Ovary (tissue), 9 donors: ENCODE measurements around the gene NMU. TPM values are rescaled to one million over a fixed set of nuclear protein-coding genes. Genes with fewer than 3 reads are reported as not detected.

Experiments
- DNase-seq, 5 donors: peaks; one replicate each; pipeline ENCODE4 v3.0.0-alpha.2; 2019 to 2020
- H3K27ac ChIP-seq, 2 donors: fragments of 200-600 bp; one replicate each; pipeline versions ENCODE4 v1.5.1 to v1.8.0; 2019 to 2022
- H3K27me3 ChIP-seq: fragments of 200-600 bp; one replicate; pipeline ENCODE4 v1.8.0; 2022
- H3K36me3 ChIP-seq: fragments of 200-600 bp; sonication (generic); one replicate; pipeline ENCODE4 v1.5.1; 2019
- H3K4me1 ChIP-seq: one replicate; pipeline ENCODE4 v1.8.1; 2013; ENCODE audit warnings: mild to moderate bottlenecking, moderate library complexity; ENCODE audit not compliant: insufficient read depth
- H3K4me3 ChIP-seq: fragments of 200-600 bp; sonication (generic); one replicate; pipeline ENCODE4 v1.5.1; 2017
- H3K9me3 ChIP-seq, 2 donors: fragments of 200-600 bp in 1 of 2; sonication (generic) in 1 of 2; one replicate each; pipeline versions ENCODE4 v1.5.1 to v1.8.1; 2013 to 2019; ENCODE audit warnings: mild to moderate bottlenecking in 1 of 2, moderate library complexity in 1 of 2
- EP300 ChIP-seq: sonication (generic); formaldehyde crosslinking; IDR thresholded peaks from one replicate; pipeline ENCODE4 v1.6.1; 2017; ENCODE audit warnings: antibody characterized with exemption
- POLR2A ChIP-seq: fragments of 450-650 bp; IDR thresholded peaks from one replicate; pipeline ENCODE4 v1.6.1; 2017; ENCODE audit warnings: antibody characterized with exemption, mild to moderate bottlenecking, moderate library complexity
- WGBS, 3 donors: extraction: QIAGEN DNeasy Blood & Tissue Kit in 1 of 3; methylation state at CpG; one replicate each; pipeline versions ENCODE4 v1.1.5 to v1.1.7; 2013 to 2017; 5-methylcytosine and 5-hydroxymethylcytosine counted together
- intact Hi-C, 4 donors: fragments of 100-400 bp; cut with DNase I; formaldehyde crosslinking; loops; one replicate each; pipeline versions ENCODE4 v1.11.0 to v1.15.1; 2022 to 2023
- polyA plus RNA-seq, 2 donors: library from polyadenylated mRNA; stranded (reverse); fragments of 200-250 nt in 1 of 2; fragments of 350-450 nt in 1 of 2; fragmentation: Illumina TruSeq in 1 of 2; extraction: RNeasy Lipid Tissue Mini Kit (QIAGEN cat#74804) in 1 of 2; gene quantifications; one replicate each; pipeline ENCODE4 v1.2.3, GENCODE V29; 2013 to 2014
- total RNA-seq, 7 donors: library from RNA; depleted of rRNA in 2 of 7; stranded (reverse); fragments of >200 nt in 2 of 7; fragmentation: NEBNext Ultra II Directional in 3 of 7; extraction: Animal tissue kit (Norgen Biotek cat#: 25700) in 3 of 7; gene quantifications; one replicate each; pipeline versions ENCODE4 v1.1.0 to v1.2.4, GENCODE V29; 2016 to 2023
- TF ChIP-seq, protein P1 (sequence below), 3 donors: fragments of 450-650 bp in 2 of 3; fragments of 200-600 bp in 1 of 3; IDR thresholded peaks; one replicate each; pipeline versions ENCODE4 v1.5.1 to v1.8.0; 2016 to 2022; ENCODE audit warnings: antibody characterized with exemption in 3 of 3, mild to moderate bottlenecking in 1 of 3
- donor health status: DM: no; HTN: no; CAD: no; lungs with moderate emphysema.
- donor health status: DM: no; HTN: no; CAD: no.
- donor health status: Bipolar disorder and iron deficiency.
- donor health status: DM: yes; HTN: yes; CAD: no.
- donor health status: DM: no; HTN: no; CAD: no.
- donor health status: DM: yes; HTN: yes; CAD: no.

The NMU gene
- total and polyA plus RNA-seq, 9 donors: 0.28 to 0.77 TPM; not detected in 7

DNA sequence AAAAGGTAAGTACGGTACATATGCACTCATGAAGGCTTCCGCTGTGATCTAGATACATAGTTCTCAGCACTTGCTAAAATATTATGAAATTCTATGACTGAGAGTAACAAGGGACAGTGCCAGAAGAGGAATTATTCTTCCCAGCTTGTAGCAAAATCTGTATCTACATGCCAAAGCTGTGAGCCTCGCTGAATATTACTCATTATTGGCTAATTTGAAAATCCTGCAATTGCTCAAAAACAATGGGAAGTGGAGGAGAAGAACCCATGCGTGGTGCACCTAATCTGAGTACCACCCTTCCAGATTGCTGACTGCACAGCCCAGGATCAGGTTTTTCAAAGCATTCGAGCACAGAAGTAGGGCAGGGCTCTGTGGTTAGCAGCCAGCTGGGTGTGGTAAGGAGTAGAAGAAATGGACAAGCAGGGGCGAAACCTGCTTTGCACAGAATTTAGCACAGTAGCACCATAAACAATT, 26.7 kb downstream of the NMU start:
- intact Hi-C loops: no loop called here
- WGBS, 3 donors: 66 to 79% (median 67%) methylated on average over 6 of the region's 6 CpGs
- TF ChIP-seq EP300 (no peak), POLR2A (no peak)
- TF ChIP-seq, protein P1, sequence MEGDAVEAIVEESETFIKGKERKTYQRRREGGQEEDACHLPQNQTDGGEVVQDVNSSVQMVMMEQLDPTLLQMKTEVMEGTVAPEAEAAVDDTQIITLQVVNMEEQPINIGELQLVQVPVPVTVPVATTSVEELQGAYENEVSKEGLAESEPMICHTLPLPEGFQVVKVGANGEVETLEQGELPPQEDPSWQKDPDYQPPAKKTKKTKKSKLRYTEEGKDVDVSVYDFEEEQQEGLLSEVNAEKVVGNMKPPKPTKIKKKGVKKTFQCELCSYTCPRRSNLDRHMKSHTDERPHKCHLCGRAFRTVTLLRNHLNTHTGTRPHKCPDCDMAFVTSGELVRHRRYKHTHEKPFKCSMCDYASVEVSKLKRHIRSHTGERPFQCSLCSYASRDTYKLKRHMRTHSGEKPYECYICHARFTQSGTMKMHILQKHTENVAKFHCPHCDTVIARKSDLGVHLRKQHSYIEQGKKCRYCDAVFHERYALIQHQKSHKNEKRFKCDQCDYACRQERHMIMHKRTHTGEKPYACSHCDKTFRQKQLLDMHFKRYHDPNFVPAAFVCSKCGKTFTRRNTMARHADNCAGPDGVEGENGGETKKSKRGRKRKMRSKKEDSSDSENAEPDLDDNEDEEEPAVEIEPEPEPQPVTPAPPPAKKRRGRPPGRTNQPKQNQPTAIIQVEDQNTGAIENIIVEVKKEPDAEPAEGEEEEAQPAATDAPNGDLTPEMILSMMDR (IDR thresholded peaks at IDR 0.05): no peak
- H3K36me3 ChIP-seq: no peaks in the 10 kb centered on the region
- no peak overlapping the region for H3K27ac ChIP-seq
- H3K4me3 ChIP-seq: no peak overlapping the region
- DNase-seq: no peak
- H3K4me1 ChIP-seq: no peaks in the 10 kb centered on the region
- no peaks in the 10 kb centered on the region for H3K27me3 ChIP-seq
- H3K9me3 ChIP-seq: no peaks in the 10 kb centered on the region

DNA sequence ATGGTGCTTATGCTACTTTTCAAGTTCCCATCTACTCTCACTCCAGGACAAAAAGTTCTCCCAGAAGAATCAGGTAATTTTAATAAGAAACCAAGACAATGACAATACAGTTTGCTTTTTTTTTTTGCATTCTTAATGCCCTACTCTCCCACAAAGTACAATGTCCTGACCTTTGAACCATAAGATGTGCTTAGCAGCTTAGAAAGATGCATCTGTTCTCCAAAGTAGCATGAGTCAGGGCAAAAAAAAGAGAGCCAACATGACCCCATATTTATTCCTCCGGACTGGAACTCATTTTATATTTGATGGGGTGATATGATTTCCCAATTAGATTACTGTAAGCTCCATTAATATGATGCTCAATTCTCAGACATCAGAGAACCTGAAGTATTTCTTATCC, 27.5 kb downstream of the NMU start:
- no peaks in the 10 kb centered on the region for H3K36me3 ChIP-seq
- intact Hi-C loops: no loop called here
- WGBS, 3 donors: 74 to 87% (median 85%) methylated on average over 1 of the region's 1 CpG
- DNase-seq: no peak
- no peak overlapping the region for H3K27ac ChIP-seq
- H3K4me3 ChIP-seq: no peak overlapping the region
- H3K4me1 ChIP-seq: no peaks in the 10 kb centered on the region
- TF ChIP-seq POLR2A (no peak), EP300 (no peak)
- TF ChIP-seq, protein P1 (IDR thresholded peaks at IDR 0.05): no peak
- no peaks in the 10 kb centered on the region for H3K9me3 ChIP-seq
- H3K27me3 ChIP-seq: no peaks in the 10 kb centered on the region

DNA sequence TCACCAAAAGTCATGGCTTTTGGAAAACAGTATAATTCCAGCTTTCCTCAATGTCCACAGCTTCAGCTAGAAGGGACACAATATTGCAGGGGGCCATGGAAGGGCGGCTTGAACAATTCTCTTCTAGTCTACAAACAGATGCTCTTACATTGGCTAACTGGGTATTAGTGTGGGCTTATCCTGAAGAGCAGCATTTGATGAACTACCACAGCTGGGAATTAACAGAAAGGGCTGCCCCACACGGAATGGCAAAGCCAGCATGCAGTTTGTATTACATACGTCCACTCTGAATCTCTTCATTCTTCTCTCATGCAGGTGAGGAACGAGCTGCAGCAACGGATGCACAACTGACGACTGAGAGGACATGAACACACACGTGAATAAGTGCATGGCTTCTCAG, 31.1 kb downstream of the NMU start:
- intact Hi-C loops: no loop called here
- WGBS, 3 donors: 78 to 84% (median 79%) methylated on average over 7 of the region's 7 CpGs

DNA sequence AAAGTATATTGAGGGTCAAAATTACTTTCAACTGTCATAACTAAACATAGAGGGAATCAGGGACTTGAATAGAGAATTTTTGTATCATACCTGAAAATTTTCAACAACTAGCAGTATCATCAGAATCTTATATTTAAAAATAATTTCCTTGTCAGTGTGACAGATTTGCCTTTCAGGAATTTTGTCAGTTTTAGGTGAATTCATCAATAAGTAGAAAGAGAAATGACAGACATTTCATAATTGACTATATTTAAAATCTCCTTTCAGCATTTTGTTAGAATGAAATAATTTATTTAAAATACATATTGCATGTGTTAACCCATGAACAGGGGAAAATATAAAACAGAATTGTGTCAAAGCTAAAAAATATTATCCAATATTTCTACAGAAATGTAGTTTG, 35.5 kb downstream of the NMU start:
- no peak for DNase-seq
- H3K9me3 ChIP-seq: no peaks in the 10 kb centered on the region
- no peaks in the 10 kb centered on the region for H3K4me1 ChIP-seq
- H3K36me3 ChIP-seq: no peaks in the 10 kb centered on the region
- intact Hi-C loops: no loop called here
- H3K4me3 ChIP-seq: no peak overlapping the region
- no peaks in the 10 kb centered on the region for H3K27me3 ChIP-seq
- H3K27ac ChIP-seq: no peak overlapping the region
- TF ChIP-seq, protein P1 (IDR thresholded peaks at IDR 0.05): no peak
- TF ChIP-seq EP300: no peak
- TF ChIP-seq POLR2A: no peak

More for the DNA sequence above, 31.1 kb downstream of the NMU start:
- Histone ChIP-seq H3K27ac (no peak overlapping the region), H3K27me3 (no peaks in the 10 kb centered on the region), H3K4me1 (no peaks in the 10 kb centered on the region), H3K36me3 (no peaks in the 10 kb centered on the region), H3K4me3 (no peak overlapping the region), H3K9me3 (no peaks in the 10 kb centered on the region)
- no peak for TF ChIP-seq EP300
- TF ChIP-seq POLR2A: no peak
- TF ChIP-seq, protein P1 (IDR thresholded peaks at IDR 0.05): no peak
- DNase-seq: no peak

DNA sequence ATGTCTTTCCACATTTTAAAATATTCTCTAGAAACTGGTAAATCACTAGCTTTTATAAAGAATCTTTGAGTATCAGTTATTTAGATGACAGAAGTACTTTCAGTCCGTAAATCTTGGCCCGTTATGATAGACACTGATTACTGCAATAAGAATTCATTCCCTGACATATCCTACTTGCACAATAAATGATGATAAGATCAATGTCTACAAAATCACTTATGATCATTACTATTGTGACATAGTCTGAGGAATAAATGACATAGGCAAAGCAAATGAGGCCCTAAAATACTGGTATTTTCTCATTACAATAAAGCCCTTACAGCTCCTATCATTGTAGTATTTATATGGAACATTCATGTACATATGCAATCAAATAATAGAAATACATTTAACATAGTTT, 37.5 kb downstream of the NMU start:
- intact Hi-C loops: no loop called here
- Histone ChIP-seq H3K36me3 (no peaks in the 10 kb centered on the region), H3K27me3 (no peaks in the 10 kb centered on the region), H3K4me1 (no peaks in the 10 kb centered on the region), H3K27ac (no peak overlapping the region), H3K4me3 (no peak overlapping the region), H3K9me3 (no peaks in the 10 kb centered on the region)
- 93 to 95% (median 94%) methylated on average over 2 of the region's 2 CpGs for WGBS, 3 donors
- DNase-seq: no peak
- TF ChIP-seq, protein P1 (IDR thresholded peaks at IDR 0.05): no peak
- TF ChIP-seq POLR2A (no peak), EP300 (no peak)
